ENCODE results near the gene ATXN1L.

DNA sequence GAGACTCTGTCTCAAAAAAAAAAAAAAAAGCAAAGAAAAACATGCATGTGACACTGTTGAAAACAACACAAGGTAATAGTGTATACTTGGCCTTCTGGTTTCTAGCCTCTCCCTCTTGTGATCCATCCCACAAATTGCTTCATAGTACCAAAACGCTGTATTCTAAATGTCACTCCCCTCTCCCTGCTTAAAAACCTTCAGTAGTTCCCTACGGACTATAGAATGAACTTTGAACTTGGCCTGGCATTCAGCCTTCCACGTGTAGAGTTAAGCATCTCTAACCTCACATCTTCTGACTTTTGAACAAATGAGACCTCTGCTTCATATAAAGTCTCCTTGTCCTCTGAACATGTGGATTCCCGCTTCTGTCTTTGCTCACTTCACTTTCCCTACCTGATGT is 33.1 kb downstream of the ATXN1L start:
- TF ChIP-seq POLR2AphosphoS5 (IDR thresholded peaks at IDR 0.05; ENCODE audit: low read depth, low read length) (no peak), TAF1 (IDR thresholded peaks at IDR 0.05; ENCODE audit: borderline replicate concordance, insufficient read depth, low read length) (no peak)

Data from PFSK-1 (cell line).